GM10248 (cell line): ENCODE results near the gene PTPRN2.

Experiments
- CTCF ChIA-PET: fragments of 300-600 bp; sonication (Branson Sonifier 250); formaldehyde crosslinking; extraction: SDS; loops from one replicate; lab custom pipeline; 2021; ENCODE audit warnings: antibody characterized with exemption; lab: Yijun Ruan, JAX
- POLR2A ChIA-PET: fragments of 350-650 bp; sonication (Branson Sonifier 250); formaldehyde crosslinking; extraction: SDS; loops from one replicate; lab custom pipeline; 2020; ENCODE audit warnings: antibody characterized with exemption; lab: Yijun Ruan, JAX
- DNase-seq: peaks from one replicate; pipeline ENCODE4 v3.0.0; 2012; ENCODE audit errors: extremely low spot score
- TF ChIP-seq, protein P1 (sequence below): IDR thresholded peaks from 2 replicates; pipeline ENCODE4 v1.5.1; 2012; ENCODE audit warnings: mild to moderate bottlenecking, low read depth; ENCODE audit errors: extremely low read depth, missing control alignments, control extremely low read depth

Gene PTPRN2

GRCh38 chr7:157839226-157839625 lies 748.4 kb downstream of the PTPRN2 start:
- CTCF ChIA-PET = no interaction called here
- TF ChIP-seq, protein P1, sequence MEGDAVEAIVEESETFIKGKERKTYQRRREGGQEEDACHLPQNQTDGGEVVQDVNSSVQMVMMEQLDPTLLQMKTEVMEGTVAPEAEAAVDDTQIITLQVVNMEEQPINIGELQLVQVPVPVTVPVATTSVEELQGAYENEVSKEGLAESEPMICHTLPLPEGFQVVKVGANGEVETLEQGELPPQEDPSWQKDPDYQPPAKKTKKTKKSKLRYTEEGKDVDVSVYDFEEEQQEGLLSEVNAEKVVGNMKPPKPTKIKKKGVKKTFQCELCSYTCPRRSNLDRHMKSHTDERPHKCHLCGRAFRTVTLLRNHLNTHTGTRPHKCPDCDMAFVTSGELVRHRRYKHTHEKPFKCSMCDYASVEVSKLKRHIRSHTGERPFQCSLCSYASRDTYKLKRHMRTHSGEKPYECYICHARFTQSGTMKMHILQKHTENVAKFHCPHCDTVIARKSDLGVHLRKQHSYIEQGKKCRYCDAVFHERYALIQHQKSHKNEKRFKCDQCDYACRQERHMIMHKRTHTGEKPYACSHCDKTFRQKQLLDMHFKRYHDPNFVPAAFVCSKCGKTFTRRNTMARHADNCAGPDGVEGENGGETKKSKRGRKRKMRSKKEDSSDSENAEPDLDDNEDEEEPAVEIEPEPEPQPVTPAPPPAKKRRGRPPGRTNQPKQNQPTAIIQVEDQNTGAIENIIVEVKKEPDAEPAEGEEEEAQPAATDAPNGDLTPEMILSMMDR = no peak
- no peak for DNase-seq
- POLR2A ChIA-PET = no interaction called here

- CTCF ChIA-PET = no interaction called here
- TF ChIP-seq, protein P1 = no peak
- POLR2A ChIA-PET = no interaction called here
Observed at GRCh38 chr7:157837561-157837960, 750.1 kb downstream of the PTPRN2 start.

GRCh38 chr7:157837047-157837446 lies 750.6 kb downstream of the PTPRN2 start:
- ChIA-PET POLR2A (no interaction called here), CTCF (no interaction called here)
- TF ChIP-seq, protein P1 = no peak
- no peak for DNase-seq

More at GRCh38 chr7:157837561-157837960, 750.1 kb downstream of the PTPRN2 start:
- no peak for DNase-seq

GRCh38 chr7:157834501-157835163 lies 753.0 kb downstream of the PTPRN2 start:
- POLR2A ChIA-PET = no interaction called here
- no peak for DNase-seq
- TF ChIP-seq, protein P1 = no peak
- CTCF ChIA-PET = no interaction called here

DNA sequence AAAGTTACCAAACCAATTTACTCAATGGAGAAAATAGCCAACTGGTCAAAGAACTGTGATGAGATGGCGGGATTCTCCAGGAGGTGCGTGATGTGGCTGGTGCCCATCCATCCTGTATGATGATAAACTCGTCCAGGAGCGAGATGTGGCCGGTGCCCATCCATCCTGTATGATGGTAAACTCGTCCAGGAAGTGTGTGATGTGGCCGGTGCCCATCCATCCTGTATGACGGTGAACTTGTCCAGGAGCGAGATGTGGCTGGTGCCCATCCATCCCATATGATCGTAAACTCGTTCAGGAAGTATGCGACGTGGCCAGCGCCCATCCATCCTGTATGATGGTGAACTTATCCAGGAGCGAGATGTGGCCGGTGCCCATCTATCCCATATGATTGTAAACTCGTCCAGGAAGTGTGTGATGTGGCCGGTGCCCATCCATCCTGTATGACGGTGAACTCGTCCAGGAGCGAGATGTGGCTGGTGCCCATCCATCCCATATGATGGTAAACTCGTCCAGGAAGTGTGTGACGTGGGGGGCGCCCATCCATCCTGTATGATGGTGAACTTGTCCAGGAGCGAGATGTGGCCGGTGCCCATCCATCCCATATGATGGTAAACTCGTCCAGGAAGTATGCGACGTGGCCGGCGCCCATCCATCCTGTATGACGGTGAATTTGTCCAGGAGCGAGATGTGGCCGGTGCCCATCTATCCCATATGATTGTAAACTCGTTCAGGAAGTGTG lies 754.6 kb downstream of the PTPRN2 start:
- no peak for DNase-seq
- TF ChIP-seq, protein P1 = no peak
- POLR2A ChIA-PET = no interaction called here
- CTCF ChIA-PET = no interaction called here

DNA sequence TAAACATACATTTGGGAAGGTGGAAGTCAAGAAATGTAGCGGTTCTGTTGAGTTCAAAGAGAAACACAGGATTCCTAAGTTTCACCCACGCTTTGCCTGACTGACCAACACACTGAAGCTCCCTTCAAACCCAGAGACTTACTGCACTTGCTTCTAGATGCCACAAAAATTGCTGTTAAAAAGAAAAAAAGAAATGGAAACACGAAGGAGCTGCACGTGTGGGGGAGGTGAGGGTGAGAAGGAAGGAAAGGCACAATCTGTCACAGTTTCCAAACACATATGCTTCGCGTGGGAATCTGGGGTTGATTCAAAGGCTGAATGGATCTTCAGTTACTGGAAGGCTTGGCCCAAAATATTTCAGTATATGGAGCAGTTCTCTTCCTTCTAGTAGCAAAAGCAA lies 755.2 kb downstream of the PTPRN2 start:
- TF ChIP-seq, protein P1 = no peak
- DNase-seq = no peak
- ChIA-PET POLR2A (no interaction called here), CTCF (no interaction called here)
